ENCODE data around the gene ALG14.
"Not testable (repeated sequence)": the region's sequence is repeated elsewhere in the genome, so short reads cannot be mapped to it uniquely, and the experiment has no call there.

The ALG14 gene

DNA sequence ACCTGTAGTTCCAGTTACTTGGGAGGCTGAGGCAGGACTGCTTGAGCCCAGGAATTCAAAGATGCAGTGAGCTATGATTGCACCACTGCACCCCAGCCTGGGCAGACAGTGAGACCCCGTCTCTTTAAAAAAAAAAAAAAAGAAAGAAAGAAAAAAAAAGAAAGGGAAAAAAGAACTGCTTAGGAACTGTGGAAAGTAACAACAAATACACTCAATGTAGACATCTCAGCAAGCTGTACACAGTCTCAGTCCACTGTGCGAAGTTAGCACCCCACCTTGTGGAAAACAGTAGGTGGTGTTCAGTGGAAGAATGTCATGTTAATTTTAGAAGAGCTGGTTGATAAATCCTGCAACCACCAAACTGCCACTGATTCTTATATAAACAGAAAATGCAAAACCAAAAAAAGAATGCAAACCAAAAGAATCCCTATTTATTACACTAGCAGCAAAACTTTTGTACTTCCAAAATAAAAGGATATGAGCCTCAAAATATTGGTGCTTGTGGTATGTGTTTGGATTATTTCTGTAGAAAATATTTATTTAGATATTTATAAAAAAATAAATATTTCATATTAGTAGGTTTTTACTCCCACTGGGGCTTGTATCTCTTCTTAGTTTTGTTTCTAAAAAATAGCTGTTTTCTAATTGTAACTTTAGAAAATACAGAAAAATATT lies 31.1 kb downstream of the ALG14 start:
- DNase-seq, result no peak

DNA sequence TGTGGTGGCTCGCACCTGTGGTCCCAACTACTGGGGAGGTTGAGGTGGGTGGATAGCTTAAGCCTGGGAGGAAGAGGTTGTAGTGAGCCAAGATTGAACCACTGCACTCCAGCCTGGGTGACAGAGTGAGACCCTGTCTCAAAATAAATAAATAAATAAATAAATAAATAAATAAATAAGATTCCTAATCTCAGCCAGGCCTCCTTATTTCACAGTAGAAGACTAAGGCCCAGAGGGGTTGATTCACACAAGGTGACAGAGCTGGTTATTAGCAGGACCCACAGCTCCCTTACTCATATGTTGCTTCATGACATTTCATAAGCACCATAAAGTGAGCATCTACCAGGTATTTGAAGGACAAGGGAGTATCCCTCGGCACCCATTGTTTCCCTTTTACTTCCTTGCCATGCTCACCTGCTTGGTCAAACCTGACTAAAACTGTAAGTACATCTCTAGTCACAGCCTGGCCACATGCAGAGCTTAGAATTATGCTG lies 32.7 kb downstream of the ALG14 start:
- DNase-seq, result no peak

DNA sequence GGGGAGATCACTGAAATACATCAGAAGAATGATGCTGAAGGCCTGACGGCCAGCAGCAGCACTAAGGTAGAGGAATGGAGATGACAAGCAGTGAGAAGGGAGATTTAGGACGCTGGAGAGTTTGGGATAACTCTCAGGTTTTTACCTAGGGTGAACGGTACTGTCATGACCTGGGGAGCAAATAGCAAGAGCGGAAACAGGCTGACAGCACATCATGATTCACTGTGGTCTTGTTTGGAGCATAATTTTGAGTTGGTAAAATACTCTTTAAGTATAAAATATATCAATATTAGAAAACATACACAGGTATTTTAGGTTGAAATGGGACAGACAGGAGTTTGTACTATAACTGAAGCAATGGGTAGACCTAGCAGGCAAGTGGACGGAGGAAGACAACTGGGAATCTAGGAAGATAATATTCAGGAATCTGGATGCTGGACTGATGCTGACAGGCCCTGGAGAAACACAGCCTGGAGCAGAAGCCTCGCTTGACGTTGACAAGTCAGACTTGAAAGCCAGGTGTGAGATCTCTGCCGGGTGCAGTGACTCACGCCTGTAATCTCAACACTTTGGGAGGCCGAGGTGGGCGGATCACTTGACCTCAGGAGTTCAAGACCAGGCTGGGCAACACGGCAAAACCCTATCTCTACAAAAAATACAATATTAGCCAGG lies 33.3 kb downstream of the ALG14 start:
- DNase-seq, result no peak

DNA sequence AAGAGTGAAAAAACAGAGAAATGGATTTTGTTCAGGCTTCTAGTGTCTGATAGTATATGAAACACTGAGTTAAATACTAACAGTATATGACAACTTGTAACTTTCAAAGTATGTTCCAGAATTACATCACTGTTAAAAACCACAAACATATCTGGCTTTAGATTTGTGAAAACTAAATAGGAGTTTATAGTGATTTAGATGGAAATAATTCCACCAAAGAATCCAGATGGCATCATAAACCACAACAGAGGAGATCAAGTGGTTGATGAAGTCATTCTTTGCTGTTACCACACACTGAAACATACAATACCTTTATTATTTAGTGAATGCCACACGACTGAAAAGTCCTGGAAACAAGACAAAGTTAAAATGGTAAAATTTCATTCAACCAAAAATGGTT lies 37.2 kb downstream of the ALG14 start:
- no peak for DNase-seq

DNA sequence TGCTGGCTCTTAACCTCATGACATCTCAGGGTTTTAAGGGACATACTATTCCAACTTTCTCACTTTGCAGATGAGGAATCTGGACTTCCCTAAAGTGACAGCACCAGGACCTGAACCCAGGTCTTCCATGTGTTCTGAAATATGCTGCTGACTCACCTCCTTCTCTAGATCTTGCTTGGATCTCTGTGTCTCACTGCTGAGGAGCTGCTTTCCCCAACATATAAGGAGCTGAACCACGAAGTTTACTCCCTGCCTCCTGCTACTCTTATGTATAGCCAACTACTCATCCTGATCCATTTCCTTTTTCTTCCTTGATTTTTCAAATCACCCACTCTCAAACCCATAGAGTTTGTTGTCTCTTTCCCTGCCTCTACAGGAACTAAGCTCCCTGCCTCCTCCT lies 38.2 kb downstream of the ALG14 start:
- no peak for DNase-seq

DNA sequence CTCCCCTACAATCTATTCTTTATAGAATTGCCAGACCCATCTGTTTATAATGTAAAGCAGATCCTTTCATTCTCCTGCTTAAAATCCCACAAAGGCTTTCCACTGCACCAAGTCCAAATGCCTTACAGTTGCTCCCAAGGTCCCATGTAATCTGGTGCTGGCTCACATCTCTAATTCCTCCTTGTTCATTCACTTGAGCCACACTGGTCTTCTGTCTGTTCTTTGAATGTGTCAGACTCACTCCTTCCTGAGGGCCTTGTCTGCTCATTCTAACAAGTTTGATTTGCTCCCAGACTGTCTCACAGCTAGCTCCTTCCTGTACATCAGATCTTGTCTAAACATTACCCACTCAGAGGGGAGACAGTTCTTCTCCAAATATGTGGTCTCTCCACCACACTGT lies 38.9 kb downstream of the ALG14 start:
- no peak for DNase-seq

DNA sequence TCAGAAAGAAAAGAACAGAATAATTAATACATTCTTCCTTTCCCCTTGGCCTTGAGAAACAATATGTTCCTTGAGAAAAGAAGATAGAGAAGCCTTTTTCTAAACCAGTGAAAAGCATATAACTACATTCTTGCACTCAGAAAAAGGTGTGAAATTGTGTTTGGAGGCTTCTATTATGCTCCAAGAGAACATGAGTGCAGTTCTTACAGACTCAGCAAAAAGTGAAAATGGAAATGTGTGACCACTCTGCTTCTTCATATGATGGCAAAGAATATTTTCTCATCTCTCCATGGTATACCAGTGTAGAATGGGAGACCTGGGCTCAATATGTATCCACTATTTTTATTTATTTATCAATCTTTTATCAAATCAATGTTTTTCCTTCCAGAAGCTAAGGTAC lies 43.2 kb downstream of the ALG14 start:
- DNase-seq, result no peak

DNA sequence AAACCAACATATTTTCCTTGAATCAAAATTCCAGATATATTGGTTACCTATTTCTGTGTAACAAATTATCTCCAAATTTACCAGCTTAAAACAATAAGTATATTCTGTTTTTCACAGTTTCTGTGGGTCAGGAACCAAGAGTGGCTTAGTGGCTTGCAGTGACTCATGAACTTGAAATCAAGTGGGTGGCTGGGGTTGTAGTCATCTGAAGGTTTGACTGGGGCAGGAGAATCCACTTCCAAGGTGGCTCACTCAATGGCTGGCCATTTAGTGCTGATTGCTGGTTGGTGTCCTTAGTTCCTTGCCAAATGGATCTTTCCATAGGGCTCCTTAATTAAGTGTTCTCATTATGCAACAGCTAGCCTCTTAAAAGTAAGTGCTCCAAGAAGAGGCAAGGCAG lies 43.8 kb downstream of the ALG14 start:
- no peak for DNase-seq

DNA sequence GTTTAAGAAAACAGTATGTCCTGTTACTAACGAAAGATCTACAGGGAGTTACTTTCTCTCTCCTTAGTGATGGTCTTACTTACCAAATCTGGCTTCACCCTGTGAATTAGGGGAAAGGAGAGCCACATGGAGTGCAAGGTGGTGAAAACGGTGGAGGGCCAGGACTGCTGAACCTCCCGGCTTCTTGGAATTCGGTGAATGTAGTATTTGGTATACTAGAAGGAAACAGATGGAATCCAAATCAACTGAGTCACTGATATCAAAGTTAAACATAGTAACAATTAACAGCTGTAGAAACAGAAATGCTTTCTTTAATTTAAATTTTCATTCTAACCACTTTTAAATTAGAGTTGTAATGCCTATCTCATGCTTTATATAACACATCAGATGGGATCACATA lies 45.7 kb downstream of the ALG14 start:
- DNase-seq, result no peak

DNA sequence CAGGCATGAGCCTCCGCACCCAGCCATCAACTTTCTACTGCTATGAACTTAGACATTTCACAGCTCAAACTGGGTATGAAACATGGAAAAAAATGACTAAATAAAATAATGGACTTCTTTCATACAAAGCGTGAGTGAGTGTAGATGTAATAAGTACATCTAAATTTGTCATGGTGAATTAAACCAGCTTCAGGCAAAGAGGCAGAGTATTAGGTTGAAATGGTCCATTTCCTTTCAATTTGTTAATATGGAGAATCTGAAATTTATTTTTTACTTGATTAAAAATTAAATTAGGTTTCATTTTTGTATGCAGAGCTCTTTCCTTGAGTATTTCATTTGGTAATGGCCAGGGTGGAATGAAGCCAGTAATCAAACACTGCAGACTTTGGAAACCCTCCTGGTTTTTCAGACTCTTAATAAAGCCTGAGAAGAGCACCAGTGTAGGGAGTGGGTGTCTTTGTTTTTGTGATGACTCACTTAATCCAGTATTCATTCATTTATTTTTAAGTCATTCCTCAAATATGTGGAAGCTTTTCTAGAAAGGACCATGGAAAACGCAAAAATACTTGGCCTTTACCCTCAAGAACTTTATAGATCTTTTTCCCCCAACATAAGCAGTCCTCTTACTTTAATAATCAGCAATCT lies 49.2 kb downstream of the ALG14 start:
- no peak for DNase-seq

DNA sequence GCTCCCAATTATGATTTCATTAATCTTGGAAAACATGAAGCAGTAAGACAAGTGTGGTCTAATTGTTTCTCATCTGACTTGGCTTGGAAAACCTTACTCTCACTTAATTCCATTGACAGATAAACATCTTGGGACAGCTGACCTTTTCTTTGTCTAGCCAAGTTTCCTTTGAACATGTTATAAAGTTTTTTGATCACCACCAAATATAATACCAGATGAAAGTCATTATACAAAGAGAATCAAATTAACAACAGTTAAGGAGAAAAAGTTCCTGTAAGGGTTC lies 50.2 kb downstream of the ALG14 start:
- no peak for DNase-seq

DNA sequence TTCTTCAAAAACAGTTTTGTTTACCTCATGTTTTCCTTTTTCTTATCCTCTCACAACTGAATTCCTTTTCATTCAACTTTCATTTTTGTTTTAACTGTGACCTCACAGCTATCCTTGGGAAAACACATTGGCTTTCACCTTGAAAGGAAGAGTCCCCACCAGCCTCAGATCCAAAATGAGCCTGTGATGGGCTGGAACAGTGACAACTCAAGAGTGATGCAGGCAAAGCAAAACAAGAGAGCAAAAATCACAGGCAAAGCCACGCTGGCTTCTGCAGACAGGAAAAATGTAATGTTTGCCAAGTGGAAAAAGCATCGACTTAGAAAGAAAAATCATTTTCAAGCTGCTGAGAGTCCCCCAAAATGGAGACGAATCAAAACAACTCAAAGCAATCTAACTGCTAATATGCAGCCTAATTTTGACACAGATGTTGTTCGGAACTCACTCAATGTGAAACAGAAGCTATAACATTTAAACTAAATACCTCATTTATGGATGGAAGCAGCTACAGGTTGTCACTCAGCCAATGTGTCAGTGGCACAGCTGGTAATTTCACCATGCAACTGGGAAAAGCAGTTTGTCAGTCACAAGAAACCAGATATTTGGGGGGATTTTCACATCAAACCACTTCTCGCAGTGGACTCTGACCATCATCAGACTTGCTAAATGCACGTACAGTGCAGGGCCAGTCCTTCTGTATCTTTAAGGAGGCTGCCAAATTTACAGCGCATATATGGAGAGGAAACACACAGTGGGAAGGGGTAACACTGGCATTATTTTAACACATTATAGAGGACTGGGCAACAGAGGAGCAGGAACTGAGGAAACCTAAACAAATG lies 50.7 kb downstream of the ALG14 start:
- DNase-seq, result no peak

DNA sequence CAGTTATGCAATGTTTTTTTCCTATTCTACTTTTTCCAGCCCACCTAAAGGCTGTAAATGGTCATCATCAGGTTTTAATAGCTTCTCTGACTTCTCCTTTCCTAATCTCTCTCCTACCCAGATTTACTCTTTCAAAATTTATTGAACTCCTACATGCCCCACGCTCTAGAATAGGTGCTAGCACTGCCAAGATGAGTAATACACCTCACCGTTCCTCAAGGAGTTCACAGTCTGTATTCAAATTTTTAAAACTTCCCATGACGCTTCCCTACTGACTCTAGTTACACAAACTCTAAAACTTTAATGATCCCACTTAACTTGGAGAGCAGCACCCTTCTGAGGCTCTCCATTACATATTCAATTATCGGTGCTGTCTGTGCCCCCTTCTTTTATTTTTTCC lies 51.6 kb downstream of the ALG14 start:
- no peak for DNase-seq

DNA sequence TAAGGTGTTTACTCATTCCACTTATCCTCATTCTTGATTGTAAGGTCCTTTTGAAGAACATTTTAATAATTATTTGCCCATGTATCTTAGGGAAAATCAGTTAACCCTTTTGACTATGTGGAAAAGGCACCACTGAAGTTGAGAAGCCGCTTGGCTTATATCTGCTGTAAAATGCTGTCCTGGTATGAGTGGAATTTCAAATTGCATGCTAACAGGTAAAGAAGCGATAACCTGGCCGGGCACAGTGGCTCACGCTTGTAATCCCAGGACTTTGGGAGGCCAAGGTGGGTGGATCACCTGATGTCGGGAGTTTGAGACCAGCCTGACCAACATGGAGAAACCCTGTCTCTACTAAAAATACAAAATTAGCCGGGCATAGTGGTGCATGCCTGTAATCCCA lies 53.3 kb downstream of the ALG14 start:
- not testable (repeated sequence) for DNase-seq

DNA sequence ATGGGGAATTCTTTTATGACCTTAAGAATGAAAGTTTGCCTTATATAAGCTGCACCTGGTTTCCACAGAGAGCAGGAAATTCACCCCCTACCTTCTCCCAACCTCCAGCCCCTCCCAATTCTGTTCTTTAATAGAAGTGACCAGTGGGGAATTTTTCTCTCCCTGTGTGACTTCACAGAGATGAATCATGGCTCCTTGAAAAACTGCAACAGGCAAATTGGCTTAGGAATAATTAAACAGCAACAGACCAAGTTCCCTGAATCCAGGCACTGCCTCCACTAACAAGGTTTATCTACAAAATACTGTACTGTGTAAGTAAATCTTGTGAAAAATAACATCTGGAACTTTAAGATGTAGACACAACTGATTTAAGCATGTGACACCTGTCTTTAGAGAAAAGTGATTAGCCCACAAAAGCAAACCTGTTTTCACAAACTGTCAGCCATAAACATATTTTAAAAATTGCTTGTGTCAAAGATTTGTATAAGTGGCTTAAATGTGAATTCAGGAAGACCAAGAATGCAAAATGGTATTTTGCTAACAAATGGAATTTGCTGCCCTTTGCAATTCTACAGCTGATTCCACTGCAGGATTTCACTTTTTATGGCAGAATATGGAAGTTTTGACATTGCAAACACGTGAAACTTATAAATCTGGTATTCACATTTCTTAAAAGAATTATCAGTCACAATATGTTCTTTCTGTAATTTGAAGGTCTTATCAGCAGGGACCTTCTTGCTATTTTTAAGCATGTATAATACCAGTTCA lies 54.0 kb downstream of the ALG14 start:
- no peak for DNase-seq

DNA sequence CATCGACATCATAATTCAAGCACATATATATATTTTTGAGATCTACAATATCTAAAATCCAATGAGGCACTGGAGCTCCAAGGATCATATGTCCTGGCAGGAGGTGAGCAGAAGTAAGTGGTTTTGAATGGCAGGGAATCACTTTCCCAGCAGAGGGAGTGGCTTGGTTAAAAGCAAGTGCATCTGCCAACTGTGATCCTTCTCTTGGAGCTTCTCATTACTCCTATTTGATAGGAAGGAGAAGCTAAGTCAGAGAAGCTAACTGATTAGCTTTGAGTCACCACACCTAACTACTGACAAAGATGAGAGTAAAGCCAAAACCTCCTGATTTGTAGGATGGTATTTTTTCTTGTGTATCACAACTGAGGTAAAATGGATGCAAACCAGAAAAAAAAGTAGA lies 55.0 kb downstream of the ALG14 start:
- no peak for DNase-seq

DNA sequence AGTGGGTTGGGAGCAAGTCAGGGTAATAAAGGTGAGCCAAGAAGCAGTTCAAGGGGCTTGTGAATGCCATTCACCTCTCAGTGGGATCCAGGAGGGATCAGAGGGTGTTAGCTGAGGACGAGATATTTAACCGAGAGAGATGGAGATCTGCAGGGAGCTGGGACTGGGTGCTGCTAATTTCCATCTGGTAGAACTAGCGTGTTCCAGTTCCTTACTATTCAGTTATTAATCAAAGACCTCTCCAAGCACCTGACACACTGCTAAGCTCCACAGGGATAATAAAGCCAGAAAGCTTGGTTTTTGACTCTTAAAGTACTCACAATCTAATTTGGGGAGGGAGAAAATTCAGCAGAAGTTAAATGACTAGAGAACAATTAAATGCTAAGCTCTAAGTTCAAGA lies 57.7 kb downstream of the ALG14 start:
- no peak for DNase-seq

DNA sequence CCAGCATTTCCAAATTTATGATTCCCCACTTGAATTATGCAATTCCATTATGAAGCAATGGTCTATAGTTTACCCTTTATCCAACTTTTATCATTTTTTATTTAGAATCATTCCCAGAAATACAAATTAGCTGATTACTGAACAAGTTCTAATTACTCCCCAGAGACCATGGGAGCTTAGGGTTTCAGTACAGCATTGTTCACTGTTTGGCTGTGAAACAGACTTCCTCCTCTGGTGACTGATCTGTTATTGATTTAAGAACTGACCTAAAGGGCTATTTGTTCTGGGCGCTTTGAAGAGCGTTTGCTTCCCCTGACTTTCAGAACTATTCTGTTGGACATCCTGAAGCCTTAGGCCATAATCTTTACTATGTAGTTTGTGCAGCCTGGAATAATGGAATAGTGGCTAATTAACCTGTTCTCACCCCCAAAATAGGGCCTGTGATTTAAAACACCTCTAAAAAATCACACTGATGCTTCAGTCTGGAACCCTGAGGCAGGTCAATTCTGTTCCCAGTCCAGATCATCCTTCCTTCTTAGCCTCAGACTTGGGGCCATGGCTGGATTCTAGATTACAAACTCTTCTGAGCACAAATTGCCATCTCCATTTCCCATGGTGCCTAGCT lies 58.7 kb downstream of the ALG14 start:
- DNase-seq, result no peak

DNA sequence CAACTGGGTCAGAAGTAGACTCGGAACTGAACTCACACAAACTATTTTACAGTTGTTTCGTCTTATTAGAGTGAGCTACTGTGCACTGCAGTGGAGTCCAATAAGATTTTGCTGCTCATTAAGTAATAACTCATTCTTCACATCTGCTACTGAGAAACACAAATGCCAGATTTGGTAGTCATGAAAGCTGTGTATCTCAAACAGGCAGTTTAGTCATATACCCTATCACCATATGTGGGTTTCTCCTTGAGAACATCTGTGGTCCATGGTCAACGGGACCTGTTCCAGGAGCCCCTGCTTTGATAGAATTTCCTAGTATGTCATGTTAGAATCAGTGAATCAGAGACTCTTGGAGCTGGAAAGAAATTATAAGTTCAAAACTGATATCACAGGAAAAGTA lies 60.4 kb downstream of the ALG14 start:
- no peak for DNase-seq

DNA sequence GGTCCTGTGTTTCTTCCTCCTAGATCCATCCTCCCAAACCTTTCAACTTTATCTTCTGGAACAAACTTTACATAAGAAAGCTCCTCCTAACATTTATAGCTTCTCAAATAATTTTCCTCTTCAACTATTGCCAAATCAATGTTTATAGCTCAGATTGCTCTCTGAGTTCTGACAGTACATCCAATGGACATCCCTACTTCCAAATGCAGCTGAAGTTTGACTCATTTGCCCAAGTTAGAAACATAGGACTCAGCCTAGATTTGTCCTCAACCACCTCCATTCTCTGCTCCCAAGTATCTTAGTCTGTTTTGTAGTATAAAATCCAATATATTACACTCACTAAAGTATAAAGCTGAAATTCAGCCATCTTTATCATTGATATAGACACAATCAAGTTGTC lies 62.6 kb downstream of the ALG14 start:
- no peak for DNase-seq

DNA sequence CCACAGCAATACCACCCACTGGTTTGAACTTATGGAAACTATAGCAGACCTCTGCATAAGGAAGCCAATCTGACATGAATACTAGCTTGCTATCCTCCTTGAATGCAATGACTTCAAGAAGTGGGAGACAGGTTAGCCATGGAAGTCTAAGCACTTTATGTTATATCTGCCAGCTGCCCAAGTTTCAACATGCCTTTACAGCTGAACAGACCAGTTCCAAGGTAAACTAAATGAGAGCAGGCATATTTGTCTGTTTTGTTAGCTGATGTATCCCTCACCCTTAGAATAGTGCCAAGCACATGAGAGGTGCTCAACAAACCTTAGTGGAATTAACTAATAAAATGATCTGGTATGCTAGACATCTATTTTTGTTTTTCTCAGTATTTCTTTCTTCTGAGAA lies 65.1 kb downstream of the ALG14 start:
- no peak for DNase-seq

DNA sequence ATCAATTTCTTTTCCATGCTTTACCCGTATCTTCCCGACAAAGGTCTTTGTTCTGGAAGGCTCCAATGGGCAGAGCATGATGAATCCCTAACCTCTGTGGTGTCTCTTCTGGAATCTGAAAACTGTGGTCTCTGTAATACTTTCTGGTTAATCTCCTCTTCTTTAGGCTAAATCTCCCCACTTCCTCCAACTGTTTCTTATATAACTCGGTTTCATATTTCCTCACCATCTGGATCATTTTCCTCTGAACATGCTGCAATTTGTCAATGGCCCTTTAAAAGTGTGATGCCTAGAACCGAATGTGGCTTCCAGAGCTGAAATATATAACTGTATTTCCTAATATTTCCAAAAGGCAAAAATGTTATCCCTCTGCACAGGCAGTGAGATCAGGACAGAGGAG lies 66.1 kb downstream of the ALG14 start:
- no peak for DNase-seq
